ENCODE measurements around the gene USP46.

The USP46 gene, protein sequence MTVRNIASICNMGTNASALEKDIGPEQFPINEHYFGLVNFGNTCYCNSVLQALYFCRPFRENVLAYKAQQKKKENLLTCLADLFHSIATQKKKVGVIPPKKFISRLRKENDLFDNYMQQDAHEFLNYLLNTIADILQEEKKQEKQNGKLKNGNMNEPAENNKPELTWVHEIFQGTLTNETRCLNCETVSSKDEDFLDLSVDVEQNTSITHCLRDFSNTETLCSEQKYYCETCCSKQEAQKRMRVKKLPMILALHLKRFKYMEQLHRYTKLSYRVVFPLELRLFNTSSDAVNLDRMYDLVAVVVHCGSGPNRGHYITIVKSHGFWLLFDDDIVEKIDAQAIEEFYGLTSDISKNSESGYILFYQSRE

GRCh38 chr4:52659001-52659721 lies at the start of gene USP46:
Gene USP46 (minus strand): TSS chr4:52659301. CDS start chr4:52659150, 151 bp downstream.
- Mint-ChIP-seq H3K27me3 (peaks cover 41% of the 10 kb centered on the region), H3K4me1 (peaks cover 27% of the 10 kb centered on the region), H3K4me3 (peak within 1 kb of the TSS; percentile 81 to 87), H3K27ac (peak within 1 kb of the TSS; percentile 71 to 89), H3K9me3 (no peaks in the 10 kb centered on the region)
- ATAC-seq (peak; percentile 81), DNase-seq (peak; percentile 43 to 48)

- H3K9me3 Mint-ChIP-seq, result no peaks in the 10 kb centered on the region
- no peak for ATAC-seq
- no peak overlapping the region for H3K27ac Mint-ChIP-seq
- H3K4me3 Mint-ChIP-seq, result no peak overlapping the region
- no peaks in the 10 kb centered on the region for H3K4me1 Mint-ChIP-seq
- H3K27me3 Mint-ChIP-seq, result peaks cover 10% of the 10 kb centered on the region
- no peak for DNase-seq
Observed at GRCh38 chr4:52704661-52705060, 45.6 kb upstream of the USP46 start.

DNA sequence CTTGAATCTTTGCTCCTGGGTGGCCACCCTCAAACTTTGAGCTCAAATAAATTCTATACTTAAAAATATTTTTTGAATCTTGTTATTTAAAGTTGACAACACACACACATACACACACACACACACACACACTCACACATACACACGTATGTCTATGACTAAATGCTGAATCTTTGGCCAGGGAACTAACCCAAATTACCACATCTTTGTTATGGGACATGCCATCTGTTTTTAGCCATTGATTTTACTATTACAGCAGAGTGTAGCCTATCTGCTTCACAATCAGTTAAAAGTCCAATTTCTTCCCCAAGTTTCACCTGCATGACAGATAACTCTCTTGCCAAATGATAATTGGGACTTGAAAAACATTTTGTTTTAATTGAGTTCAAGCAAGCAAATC lies 45.0 kb upstream of the USP46 start:
- H3K9me3 Mint-ChIP-seq, result no peaks in the 10 kb centered on the region
- peaks cover 10% of the 10 kb centered on the region for H3K27me3 Mint-ChIP-seq
- H3K4me1 Mint-ChIP-seq, result no peaks in the 10 kb centered on the region
- no peak overlapping the region for H3K27ac Mint-ChIP-seq
- no peak for DNase-seq
- H3K4me3 Mint-ChIP-seq, result no peak overlapping the region
- no peak for ATAC-seq

DNA sequence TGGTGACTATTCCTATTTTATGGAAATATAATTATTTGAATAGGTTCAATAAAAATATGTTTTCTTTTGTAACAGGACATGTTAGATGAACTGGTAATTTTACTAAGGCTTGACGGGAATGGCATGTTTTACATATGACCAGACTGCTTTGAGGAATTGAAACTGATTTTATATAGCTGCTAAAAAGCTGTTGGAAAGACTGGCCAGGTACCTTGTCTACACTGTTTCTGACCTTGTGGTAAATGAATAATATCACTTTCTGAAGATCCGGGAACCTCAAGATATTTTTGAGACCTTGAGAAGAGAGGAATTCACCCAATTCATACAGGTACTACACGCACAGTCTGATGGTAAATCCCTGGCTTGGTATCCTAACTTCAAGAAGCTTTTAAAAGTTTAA lies 42.1 kb upstream of the USP46 start:
- Mint-ChIP-seq H3K4me1 (peaks cover 5% of the 10 kb centered on the region), H3K27ac (no peak overlapping the region), H3K27me3 (peaks cover 24% of the 10 kb centered on the region), H3K4me3 (no peak overlapping the region), H3K9me3 (no peaks in the 10 kb centered on the region)
- DNase-seq (no peak), ATAC-seq (no peak)

GRCh38 chr4:52694936-52695335 lies 35.8 kb upstream of the USP46 start:
- peaks cover 46% of the 10 kb centered on the region for H3K27me3 Mint-ChIP-seq
- H3K27ac Mint-ChIP-seq, result no peak overlapping the region
- H3K9me3 Mint-ChIP-seq, result peaks cover 24 to 37% of the 10 kb centered on the region in 2 donors
- no peak for ATAC-seq
- no peak for DNase-seq
- peaks cover 7% of the 10 kb centered on the region for H3K4me1 Mint-ChIP-seq
- H3K4me3 Mint-ChIP-seq, result no peak overlapping the region

GRCh38 chr4:52693492-52693891 lies 34.4 kb upstream of the USP46 start:
- no peak for DNase-seq
- Mint-ChIP-seq H3K4me1 (peaks cover 7% of the 10 kb centered on the region), H3K4me3 (no peak overlapping the region), H3K9me3 (peaks cover 24 to 37% of the 10 kb centered on the region in 2 donors), H3K27ac (no peak overlapping the region), H3K27me3 (peaks cover 43% of the 10 kb centered on the region)
- ATAC-seq, result no peak

- no peak overlapping the region for H3K27ac Mint-ChIP-seq
- no peak overlapping the region for H3K4me3 Mint-ChIP-seq
- peaks cover 21% of the 10 kb centered on the region for H3K27me3 Mint-ChIP-seq
- peaks cover 22 to 27% of the 10 kb centered on the region in 2 donors for H3K9me3 Mint-ChIP-seq
- no peak for DNase-seq
- H3K4me1 Mint-ChIP-seq, result peaks cover 5% of the 10 kb centered on the region
- no peak for ATAC-seq
Observed at GRCh38 chr4:52689096-52689495, 30.0 kb upstream of the USP46 start.

- peaks cover 5% of the 10 kb centered on the region for H3K4me1 Mint-ChIP-seq
- H3K4me3 Mint-ChIP-seq, result no peak overlapping the region
- ATAC-seq (no peak), DNase-seq (no peak)
- peaks cover 16% of the 10 kb centered on the region for H3K27me3 Mint-ChIP-seq
- no peak overlapping the region for H3K27ac Mint-ChIP-seq
- peaks cover 9 to 13% of the 10 kb centered on the region in 2 donors for H3K9me3 Mint-ChIP-seq
Observed at GRCh38 chr4:52687696-52688095, 28.6 kb upstream of the USP46 start.

DNA sequence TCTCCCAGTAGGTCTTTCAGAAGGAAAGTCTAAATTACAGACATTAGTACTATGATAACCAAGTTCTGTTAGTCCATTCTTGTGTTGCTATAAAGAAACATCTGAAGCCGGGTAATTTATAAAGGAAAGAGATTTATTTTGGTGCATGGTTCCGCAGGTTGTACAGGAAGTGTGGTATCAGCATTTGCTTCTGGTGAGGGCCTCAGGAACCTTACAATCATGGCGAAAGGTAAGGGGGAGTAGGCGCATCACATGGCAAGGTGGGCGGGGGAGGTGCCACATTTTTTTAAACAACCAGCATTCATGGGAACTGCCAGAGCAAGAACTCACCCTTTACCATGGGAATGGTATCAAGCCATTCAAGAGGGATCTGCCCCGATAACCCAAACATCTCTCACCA lies 26.2 kb upstream of the USP46 start:
- no peak overlapping the region for H3K27ac Mint-ChIP-seq
- no peak for DNase-seq
- no peak for ATAC-seq
- no peaks in the 10 kb centered on the region for H3K9me3 Mint-ChIP-seq
- peaks cover 5% of the 10 kb centered on the region for H3K4me1 Mint-ChIP-seq
- H3K4me3 Mint-ChIP-seq, result no peak overlapping the region
- peaks cover 7% of the 10 kb centered on the region for H3K27me3 Mint-ChIP-seq

- Mint-ChIP-seq H3K4me3 (no peak overlapping the region), H3K4me1 (peaks cover 5% of the 10 kb centered on the region), H3K27ac (no peak overlapping the region), H3K27me3 (peaks cover 7% of the 10 kb centered on the region), H3K9me3 (no peaks in the 10 kb centered on the region)
- ATAC-seq (no peak), DNase-seq (no peak)
Observed at GRCh38 chr4:52684896-52685295, 25.8 kb upstream of the USP46 start.

GRCh38 chr4:52680381-52680780 lies 21.3 kb upstream of the USP46 start:
- H3K4me3 Mint-ChIP-seq, result no peak overlapping the region
- no peak for ATAC-seq

DNA sequence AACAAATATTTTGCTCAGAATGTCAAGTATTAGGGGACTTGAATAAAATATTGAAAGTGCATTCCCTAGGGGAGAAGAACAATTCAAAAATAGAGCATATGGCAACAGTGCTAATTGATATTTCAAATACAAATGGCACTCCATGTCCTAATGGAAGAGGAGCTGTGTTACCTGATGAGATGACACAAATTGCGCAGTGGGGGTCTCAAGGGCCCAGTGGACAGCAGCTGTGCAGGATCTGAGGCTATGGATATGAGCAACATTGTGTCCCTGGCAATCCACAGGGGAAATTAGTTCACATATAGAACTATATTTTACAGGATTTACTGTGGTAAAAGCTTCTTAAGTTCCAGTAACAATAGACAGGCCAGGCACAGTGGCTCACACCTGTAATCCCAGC lies 17.4 kb upstream of the USP46 start:
- no peak for DNase-seq
- ATAC-seq, result no peak
- Mint-ChIP-seq H3K4me3 (no peak overlapping the region), H3K4me1 (no peaks in the 10 kb centered on the region), H3K9me3 (no peaks in the 10 kb centered on the region), H3K27ac (no peak overlapping the region), H3K27me3 (no peaks in the 10 kb centered on the region)

More at GRCh38 chr4:52680381-52680780, 21.3 kb upstream of the USP46 start:
- peaks cover 4% of the 10 kb centered on the region for H3K4me1 Mint-ChIP-seq
- no peaks in the 10 kb centered on the region for H3K9me3 Mint-ChIP-seq
- peaks cover 5% of the 10 kb centered on the region for H3K27me3 Mint-ChIP-seq
- no peak for DNase-seq
- no peak overlapping the region for H3K27ac Mint-ChIP-seq

- DNase-seq (no peak), ATAC-seq (no peak)
- Mint-ChIP-seq H3K9me3 (no peaks in the 10 kb centered on the region), H3K27ac (no peak overlapping the region), H3K27me3 (peaks cover 1% of the 10 kb centered on the region), H3K4me3 (no peak overlapping the region), H3K4me1 (no peaks in the 10 kb centered on the region)
Observed at GRCh38 chr4:52675111-52675510, 16.0 kb upstream of the USP46 start.

- H3K27me3 Mint-ChIP-seq, result peaks cover 31% of the 10 kb centered on the region
- no peak overlapping the region for H3K4me3 Mint-ChIP-seq
- no peaks in the 10 kb centered on the region for H3K4me1 Mint-ChIP-seq
- no peaks in the 10 kb centered on the region for H3K9me3 Mint-ChIP-seq
- no peak for DNase-seq
- H3K27ac Mint-ChIP-seq, result no peak overlapping the region
- ATAC-seq, result no peak
Observed at GRCh38 chr4:52670739-52671138, 11.6 kb upstream of the USP46 start.

DNA sequence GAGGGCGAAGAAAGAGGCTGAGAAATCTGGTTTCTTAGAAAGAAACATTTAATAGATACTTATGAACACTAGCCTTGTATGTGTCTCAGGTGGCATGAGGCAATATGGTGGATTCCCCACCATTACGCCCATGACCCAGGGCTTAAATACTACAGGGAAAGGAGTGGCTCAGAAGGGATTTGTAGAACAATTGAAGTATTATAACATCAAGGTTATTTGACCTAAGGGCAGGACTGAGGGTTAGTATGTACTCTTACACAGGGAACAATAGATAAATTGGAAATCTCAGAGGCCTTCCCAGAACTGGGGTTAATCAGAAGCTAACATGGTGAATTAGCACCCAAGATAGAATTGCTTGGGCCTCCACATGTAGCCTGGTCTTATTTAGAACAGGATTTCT lies 11.0 kb upstream of the USP46 start:
- H3K4me1 Mint-ChIP-seq, result no peaks in the 10 kb centered on the region
- peaks cover 38% of the 10 kb centered on the region for H3K27me3 Mint-ChIP-seq
- no peak overlapping the region for H3K27ac Mint-ChIP-seq
- no peak for DNase-seq
- no peaks in the 10 kb centered on the region for H3K9me3 Mint-ChIP-seq
- no peak overlapping the region for H3K4me3 Mint-ChIP-seq
- ATAC-seq, result no peak

GRCh38 chr4:52665592-52665991 lies 6.5 kb upstream of the USP46 start:
- H3K4me3 Mint-ChIP-seq, result no peak overlapping the region
- ATAC-seq (peak; percentile 83), DNase-seq (no peak)
- H3K27me3 Mint-ChIP-seq, result peaks cover 66% of the 10 kb centered on the region
- peaks cover 8% of the 10 kb centered on the region for H3K4me1 Mint-ChIP-seq
- no peaks in the 10 kb centered on the region for H3K9me3 Mint-ChIP-seq
- no peak overlapping the region for H3K27ac Mint-ChIP-seq

Measured in stimulated activated naive CD8-positive, alpha-beta T cell treated with anti-CD3 and anti-CD28 coated beads, Interleukin-15, amount 100 ng/mL, for 72 hours (primary cell).